IPS-NIHi11 (cell line): Measurements from ENCODE around the gene FBXO4.
A peak's percentile ranks its signal among the peaks of the same experiment; 100 is the strongest.

ENCODE experiments used
- DNase-seq: peaks from one replicate; pipeline ENCODE4 v3.0.0; 2012; ENCODE audit warnings: mixed read lengths, low spot score

Gene FBXO4

GRCh38 chr5:41924872-41925554 is at the start of gene FBXO4:
Gene FBXO4 (plus strand): TSS chr5:41925281. CDS start chr5:41925310, 29 bp downstream.
- DNase-seq, result peak; percentile 69

- DNase-seq, result no peak
Observed at GRCh38 chr5:41876678-41877077, 48.4 kb upstream of the FBXO4 start.

- no peak for DNase-seq
Observed at GRCh38 chr5:41877408-41877807, 47.7 kb upstream of the FBXO4 start.

GRCh38 chr5:41878173-41878572 is 46.9 kb upstream of the FBXO4 start:
- DNase-seq, result no peak

GRCh38 chr5:41878643-41879478 is 46.2 kb upstream of the FBXO4 start:
- no peak for DNase-seq

- no peak for DNase-seq
Observed at GRCh38 chr5:41882765-41883164, 42.3 kb upstream of the FBXO4 start.

- no peak for DNase-seq
Observed at GRCh38 chr5:41883243-41883642, 41.8 kb upstream of the FBXO4 start.

- DNase-seq, result no peak
Observed at GRCh38 chr5:41883936-41884335, 41.1 kb upstream of the FBXO4 start.

GRCh38 chr5:41885286-41885685 is 39.8 kb upstream of the FBXO4 start:
- no peak for DNase-seq

GRCh38 chr5:41891066-41891707 is 33.9 kb upstream of the FBXO4 start:
- no peak for DNase-seq

- DNase-seq, result no peak
Observed at GRCh38 chr5:41892031-41892430, 33.0 kb upstream of the FBXO4 start.

- no peak for DNase-seq
Observed at GRCh38 chr5:41893074-41893851, 31.8 kb upstream of the FBXO4 start.

- DNase-seq, result no peak
Observed at GRCh38 chr5:41896230-41896629, 28.9 kb upstream of the FBXO4 start.

GRCh38 chr5:41903382-41903891 is 21.6 kb upstream of the FBXO4 start:
- no peak for DNase-seq

GRCh38 chr5:41903892-41904799 is 20.9 kb upstream of the FBXO4 start, which contains the start of gene RIMOC1:
Gene RIMOC1 (plus strand): TSS chr5:41904344. CDS start chr5:41904368, 24 bp downstream.
- DNase-seq, result peak; percentile 94

- no peak for DNase-seq
Observed at GRCh38 chr5:41906151-41906550, 18.9 kb upstream of the FBXO4 start.

GRCh38 chr5:41908374-41909079 is 16.6 kb upstream of the FBXO4 start:
- no peak for DNase-seq

- DNase-seq, result no peak
Observed at GRCh38 chr5:41918105-41918504, 7.0 kb upstream of the FBXO4 start.

- DNase-seq, result no peak
Observed at GRCh38 chr5:41921166-41921565, 3.9 kb upstream of the FBXO4 start.

- DNase-seq, result no peak
Observed at GRCh38 chr5:41921874-41922273, 3.2 kb upstream of the FBXO4 start.
